Prostate gland (tissue), 2 donors: ENCODE results near the gene LMAN2. TPM values are rescaled to one million over a fixed set of nuclear protein-coding genes. Genes with fewer than 3 reads are reported as not detected.

Experiments used
- DNase-seq: peaks from one replicate; pipeline ENCODE4 v3.0.0-alpha.2; 2019; ENCODE audit warnings: low spot score
- H3K27ac ChIP-seq, 2 donors: fragments of 200-600 bp; sonication (generic); 2 replicates each; pipeline ENCODE4 v1.5.1; 2017 to 2019
- H3K27me3 ChIP-seq: fragments of 200-600 bp; sonication (generic); replicated peaks from 2 replicates; pipeline ENCODE4 v1.5.1; 2019; ENCODE audit not compliant: insufficient read depth
- H3K36me3 ChIP-seq, 2 donors: fragments of 200-600 bp; sonication (generic); 1 replicate in 1 of 2; 2 replicates in 1 of 2; pipeline versions ENCODE4 v1.5.1 to v1.8.1; 2017 to 2019
- H3K4me1 ChIP-seq: fragments of 200-600 bp; sonication (generic); replicated peaks from 2 replicates; pipeline ENCODE4 v1.5.1; 2019
- H3K4me3 ChIP-seq, 2 donors: fragments of 200-600 bp; sonication (generic); 2 replicates each; pipeline ENCODE4 v1.5.1; 2017 to 2019
- H3K9me3 ChIP-seq: fragments of 200-600 bp; sonication (generic); 2 replicates; pipeline ENCODE4 v1.5.1; 2017
- CTCF ChIP-seq, 4 experiments: fragments of 200-600 bp in 2 of 4; fragments of 450-650 bp in 2 of 4; sonication (generic) in 2 of 4; IDR thresholded peaks; 1 replicate in 3 of 4; 2 replicates in 1 of 4; pipeline ENCODE4 v1.5.1; 2016 to 2019; ENCODE audit warnings: antibody characterized with exemption in 4 of 4, mild to moderate bottlenecking in 2 of 4, moderate library complexity in 2 of 4
- POLR2A ChIP-seq: fragments of 450-650 bp; IDR thresholded peaks from one replicate; pipeline ENCODE4 v1.6.1; 2016; ENCODE audit warnings: antibody characterized with exemption, mild to moderate bottlenecking
- POLR2AphosphoS5 ChIP-seq: sonication (generic); formaldehyde crosslinking; IDR thresholded peaks from one replicate; pipeline ENCODE4 v1.6.1; 2017; ENCODE audit warnings: antibody characterized with exemption
- WGBS: methylation state at CpG from one replicate; pipeline ENCODE4 v1.1.5; 2018; 5-methylcytosine and 5-hydroxymethylcytosine counted together
- intact Hi-C: fragments of 100-400 bp; cut with DNase I; formaldehyde crosslinking; loops from one replicate; pipeline ENCODE4 v1.14.2; 2022
- total RNA-seq, 2 donors: library from RNA; depleted of rRNA; stranded (reverse); fragments of >200 nt; gene quantifications; one replicate each; pipeline ENCODE4 v1.1.0, GENCODE V29; 2016

Gene LMAN2
- total RNA-seq, 2 donors from 2014 or later: 350 to 369 TPM

- H3K4me3 ChIP-seq: no peak overlapping the region
- intact Hi-C loops: no loop called here
- H3K4me1 ChIP-seq: no peaks in the 10 kb centered on the region
- H3K27ac ChIP-seq: no peak overlapping the region
- DNase-seq: no peak
- WGBS: 84% methylated on average over 21 of the region's 21 CpGs
- no peaks in the 10 kb centered on the region for H3K27me3 ChIP-seq
- no peaks in the 10 kb centered on the region for H3K9me3 ChIP-seq
- peaks cover 6 to 35% of the 10 kb centered on the region in 2 donors for H3K36me3 ChIP-seq
- TF ChIP-seq POLR2AphosphoS5: no peak
- TF ChIP-seq CTCF (IDR thresholded peaks at IDR 0.05): no peak
- no peak for TF ChIP-seq POLR2A
These were observed 16.4 kb downstream of the LMAN2 start for GRCh38 chr5:177334781-177335700.

- no peaks in the 10 kb centered on the region for H3K9me3 ChIP-seq
- no peaks in the 10 kb centered on the region for H3K27me3 ChIP-seq
- no peak overlapping the region for H3K27ac ChIP-seq
- no peak overlapping the region for H3K4me3 ChIP-seq
- no peak for DNase-seq
- peaks cover 6 to 35% of the 10 kb centered on the region in 2 donors for H3K36me3 ChIP-seq
- H3K4me1 ChIP-seq: no peaks in the 10 kb centered on the region
- intact Hi-C loops: no loop called here
- 78% methylated on average over 15 of the region's 15 CpGs for whole genome bisulfite sequencing
- no peak for TF ChIP-seq POLR2A
- TF ChIP-seq CTCF (IDR thresholded peaks at IDR 0.05): no peak
- no peak for TF ChIP-seq POLR2AphosphoS5
These were observed 17.3 kb downstream of the LMAN2 start for GRCh38 chr5:177334155-177334551.

GRCh38 chr5:177333420-177334154, 17.9 kb downstream of the LMAN2 start:
- intact Hi-C loops: no loop called here
- Histone ChIP-seq H3K4me1 (no peaks in the 10 kb centered on the region), H3K4me3 (no peak overlapping the region), H3K36me3 (peaks cover 6 to 35% of the 10 kb centered on the region in 2 donors), H3K9me3 (no peaks in the 10 kb centered on the region), H3K27ac (no peak overlapping the region), H3K27me3 (no peaks in the 10 kb centered on the region)
- no peak for TF ChIP-seq CTCF (IDR thresholded peaks at IDR 0.05)
- no peak for DNase-seq
- WGBS: 92% methylated on average over 16 of the region's 16 CpGs

- H3K27ac ChIP-seq: no peak overlapping the region
- no peaks in the 10 kb centered on the region for H3K27me3 ChIP-seq
- DNase-seq: no peak
- TF ChIP-seq POLR2A (no peak), CTCF (IDR thresholded peaks at IDR 0.05) (no peak), POLR2AphosphoS5 (no peak)
- intact Hi-C loops: no loop called here
- H3K36me3 ChIP-seq: peaks cover 6 to 35% of the 10 kb centered on the region in 2 donors
- H3K9me3 ChIP-seq: no peaks in the 10 kb centered on the region
- H3K4me3 ChIP-seq: no peak overlapping the region
- no peaks in the 10 kb centered on the region for H3K4me1 ChIP-seq
- 92% methylated on average over 13 of the region's 13 CpGs for WGBS
These were observed 18.6 kb downstream of the LMAN2 start for GRCh38 chr5:177332896-177333260.
